ENCODE data around the gene MCM8.

DNA sequence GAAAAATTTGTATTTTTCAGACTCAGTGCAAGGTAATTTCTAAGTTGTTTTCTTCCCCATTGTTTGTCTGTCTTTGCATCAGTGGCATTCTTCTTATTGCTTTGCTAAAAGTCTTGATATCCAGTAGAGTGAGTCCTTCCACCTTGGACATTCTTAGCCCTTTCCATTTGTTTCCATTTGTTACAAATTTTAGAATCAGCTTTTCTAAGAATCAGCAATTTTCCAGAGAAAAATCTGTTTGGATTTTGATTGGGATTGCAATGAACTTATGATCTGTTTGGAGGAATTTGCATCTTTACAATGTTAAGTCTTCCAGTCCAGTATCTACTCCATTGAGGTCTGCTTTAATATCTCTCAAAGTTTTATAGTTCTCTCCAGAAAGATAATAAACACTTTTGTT is 67.0 kb downstream of the MCM8 start:
- TF ChIP-seq, protein P1, sequence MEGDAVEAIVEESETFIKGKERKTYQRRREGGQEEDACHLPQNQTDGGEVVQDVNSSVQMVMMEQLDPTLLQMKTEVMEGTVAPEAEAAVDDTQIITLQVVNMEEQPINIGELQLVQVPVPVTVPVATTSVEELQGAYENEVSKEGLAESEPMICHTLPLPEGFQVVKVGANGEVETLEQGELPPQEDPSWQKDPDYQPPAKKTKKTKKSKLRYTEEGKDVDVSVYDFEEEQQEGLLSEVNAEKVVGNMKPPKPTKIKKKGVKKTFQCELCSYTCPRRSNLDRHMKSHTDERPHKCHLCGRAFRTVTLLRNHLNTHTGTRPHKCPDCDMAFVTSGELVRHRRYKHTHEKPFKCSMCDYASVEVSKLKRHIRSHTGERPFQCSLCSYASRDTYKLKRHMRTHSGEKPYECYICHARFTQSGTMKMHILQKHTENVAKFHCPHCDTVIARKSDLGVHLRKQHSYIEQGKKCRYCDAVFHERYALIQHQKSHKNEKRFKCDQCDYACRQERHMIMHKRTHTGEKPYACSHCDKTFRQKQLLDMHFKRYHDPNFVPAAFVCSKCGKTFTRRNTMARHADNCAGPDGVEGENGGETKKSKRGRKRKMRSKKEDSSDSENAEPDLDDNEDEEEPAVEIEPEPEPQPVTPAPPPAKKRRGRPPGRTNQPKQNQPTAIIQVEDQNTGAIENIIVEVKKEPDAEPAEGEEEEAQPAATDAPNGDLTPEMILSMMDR (IDR thresholded peaks at IDR 0.05), result no peak
- TF ChIP-seq, protein P2, sequence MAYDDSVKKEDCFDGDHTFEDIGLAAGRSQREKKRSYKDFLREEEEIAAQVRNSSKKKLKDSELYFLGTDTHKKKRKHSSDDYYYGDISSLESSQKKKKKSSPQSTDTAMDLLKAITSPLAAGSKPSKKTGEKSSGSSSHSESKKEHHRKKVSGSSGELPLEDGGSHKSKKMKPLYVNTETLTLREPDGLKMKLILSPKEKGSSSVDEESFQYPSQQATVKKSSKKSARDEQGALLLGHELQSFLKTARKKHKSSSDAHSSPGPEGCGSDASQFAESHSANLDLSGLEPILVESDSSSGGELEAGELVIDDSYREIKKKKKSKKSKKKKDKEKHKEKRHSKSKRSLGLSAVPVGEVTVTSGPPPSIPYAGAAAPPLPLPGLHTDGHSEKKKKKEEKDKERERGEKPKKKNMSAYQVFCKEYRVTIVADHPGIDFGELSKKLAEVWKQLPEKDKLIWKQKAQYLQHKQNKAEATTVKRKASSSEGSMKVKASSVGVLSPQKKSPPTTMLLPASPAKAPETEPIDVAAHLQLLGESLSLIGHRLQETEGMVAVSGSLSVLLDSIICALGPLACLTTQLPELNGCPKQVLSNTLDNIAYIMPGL (CRISPR knock-in tag; IDR thresholded peaks at IDR 0.05), result no peak
- TF ChIP-seq, protein P3, sequence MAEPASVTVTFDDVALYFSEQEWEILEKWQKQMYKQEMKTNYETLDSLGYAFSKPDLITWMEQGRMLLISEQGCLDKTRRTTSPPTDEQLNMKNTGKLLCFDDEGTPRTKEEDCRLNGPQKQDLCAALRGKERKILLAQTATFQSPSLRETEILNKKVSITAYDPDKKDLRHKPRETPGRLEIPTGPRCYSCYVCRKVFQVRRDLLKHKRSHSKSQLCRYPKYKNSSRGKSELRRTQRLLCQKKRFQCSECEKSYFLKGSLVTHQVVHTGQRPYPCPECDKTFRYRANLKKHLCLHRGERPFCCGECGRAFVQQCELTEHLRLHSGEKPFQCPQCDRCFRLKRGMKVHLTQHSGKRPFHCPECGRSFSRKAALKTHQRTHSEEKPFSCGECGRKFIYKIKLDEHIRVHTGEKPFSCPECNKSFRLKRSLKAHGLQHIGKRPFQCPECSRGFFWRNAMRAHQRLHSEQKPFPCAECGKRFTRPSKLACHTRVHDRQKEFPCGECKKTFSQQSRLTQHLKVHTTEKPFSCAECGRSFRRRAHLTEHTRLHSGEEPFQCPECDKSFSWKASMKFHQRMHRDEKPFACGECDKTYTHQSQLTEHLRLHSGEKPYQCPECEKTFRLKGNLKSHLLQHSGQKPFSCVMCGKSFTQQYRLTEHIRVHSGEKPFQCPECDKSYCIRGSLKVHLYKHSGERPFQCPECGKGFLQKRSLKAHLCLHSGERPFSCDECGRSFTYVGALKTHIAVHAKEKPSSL (CRISPR knock-in tag; conservative IDR thresholded peaks at IDR 0.05), result no peak
- TF ChIP-seq, protein P4, sequence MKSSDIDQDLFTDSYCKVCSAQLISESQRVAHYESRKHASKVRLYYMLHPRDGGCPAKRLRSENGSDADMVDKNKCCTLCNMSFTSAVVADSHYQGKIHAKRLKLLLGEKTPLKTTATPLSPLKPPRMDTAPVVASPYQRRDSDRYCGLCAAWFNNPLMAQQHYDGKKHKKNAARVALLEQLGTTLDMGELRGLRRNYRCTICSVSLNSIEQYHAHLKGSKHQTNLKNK (CRISPR knock-in tag; IDR thresholded peaks at IDR 0.05), result no peak
- TF ChIP-seq, protein P5, sequence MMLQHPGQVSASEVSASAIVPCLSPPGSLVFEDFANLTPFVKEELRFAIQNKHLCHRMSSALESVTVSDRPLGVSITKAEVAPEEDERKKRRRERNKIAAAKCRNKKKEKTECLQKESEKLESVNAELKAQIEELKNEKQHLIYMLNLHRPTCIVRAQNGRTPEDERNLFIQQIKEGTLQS (CRISPR knock-in tag; conservative IDR thresholded peaks at IDR 0.05), result no peak
- no peak for TF ChIP-seq ETV6 (CRISPR knock-in tag; IDR thresholded peaks at IDR 0.05)
- no peak for TF ChIP-seq NR1H2 (CRISPR knock-in tag; IDR thresholded peaks at IDR 0.05)
- no peak for TF ChIP-seq NR3C1 (CRISPR knock-in tag; conservative IDR thresholded peaks at IDR 0.05; ENCODE audit: low read depth)
- TF ChIP-seq ZNF671 (CRISPR knock-in tag; IDR thresholded peaks at IDR 0.05), result no peak
- TF ChIP-seq RELA (CRISPR knock-in tag; IDR thresholded peaks at IDR 0.05; ENCODE audit: borderline replicate concordance), result no peak
- TF ChIP-seq ZNF138 (CRISPR knock-in tag; conservative IDR thresholded peaks at IDR 0.05), result no peak
